ENCODE measurements around the gene CCDC187. TPM values are rescaled to one million over a fixed set of nuclear protein-coding genes. Genes with fewer than 3 reads are reported as not detected.

The CCDC187 gene
- polyA plus RNA-seq, 1 donor from 2014 or later: not detected

GRCh38 chr9:136279471-136279870 is 24.4 kb downstream of the CCDC187 start:
- no peaks in the 10 kb centered on the region for H4K20me1 ChIP-seq (ENCODE audit: insufficient read depth)
- H3K36me3 ChIP-seq (ENCODE audit: insufficient read depth, low read length): no peaks in the 10 kb centered on the region
- H3K9me3 ChIP-seq (ENCODE audit: low read length): no peaks in the 10 kb centered on the region
- H3K79me2 ChIP-seq (replicated peaks; ENCODE audit: insufficient read depth, low read length): no peaks in the 10 kb centered on the region
- H3K27me3 ChIP-seq (ENCODE audit: insufficient read depth, low read depth, low read length): no peaks in the 10 kb centered on the region
- H3F3A ChIP-seq (ENCODE audit: insufficient read depth, low read length, poor library complexity, severe bottlenecking): no peaks in the 10 kb centered on the region
- H3K27ac ChIP-seq (ENCODE audit: low read length): no peak overlapping the region
- no peak overlapping the region for H3K4me2 ChIP-seq (ENCODE audit: low read length)
- no peak overlapping the region for H3K4me3 ChIP-seq (ENCODE audit: low read length)
- TF ChIP-seq SMC3 (conservative IDR thresholded peaks at IDR 0.05; ENCODE audit: poor library complexity): no peak
- no peak for TF ChIP-seq CTCF (IDR thresholded peaks at IDR 0.05; ENCODE audit: poor library complexity, severe bottlenecking)
- no peak for TF ChIP-seq MXI1 (conservative IDR thresholded peaks at IDR 0.05; ENCODE audit: poor library complexity, severe bottlenecking)
- no peak for TF ChIP-seq EZH2 (IDR thresholded peaks at IDR 0.05; ENCODE audit: borderline replicate concordance, insufficient read depth, low read length, poor library complexity, severe bottlenecking)
- no peak for TF ChIP-seq RAD21 (conservative IDR thresholded peaks at IDR 0.05)
- no peak for TF ChIP-seq EP300 (conservative IDR thresholded peaks at IDR 0.05; ENCODE audit: poor library complexity, severe bottlenecking)
- TF ChIP-seq REST (IDR thresholded peaks at IDR 0.05; ENCODE audit: borderline replicate concordance): no peak
- TF ChIP-seq POLR2AphosphoS5 (IDR thresholded peaks at IDR 0.05): no peak
- TF ChIP-seq TAF1 (IDR thresholded peaks at IDR 0.05; ENCODE audit: low read depth): no peak
- H3K9me2 ChIP-seq (ENCODE audit: insufficient read depth, low read length): no peaks in the 10 kb centered on the region
- no peak overlapping the region for H2AFZ ChIP-seq (ENCODE audit: low read depth, low read length)
- H3K9ac ChIP-seq (ENCODE audit: low read length): no peak overlapping the region

- no peaks in the 10 kb centered on the region for H3K9me2 ChIP-seq (ENCODE audit: insufficient read depth, low read length)
- no peak for TF ChIP-seq REST (IDR thresholded peaks at IDR 0.05; ENCODE audit: borderline replicate concordance)
- TF ChIP-seq RAD21 (conservative IDR thresholded peaks at IDR 0.05): no peak
- TF ChIP-seq POLR2AphosphoS5 (IDR thresholded peaks at IDR 0.05): no peak
- no peak for TF ChIP-seq MXI1 (conservative IDR thresholded peaks at IDR 0.05; ENCODE audit: poor library complexity, severe bottlenecking)
- TF ChIP-seq TAF1 (IDR thresholded peaks at IDR 0.05; ENCODE audit: low read depth): no peak
- TF ChIP-seq SMC3 (conservative IDR thresholded peaks at IDR 0.05; ENCODE audit: poor library complexity): no peak
- TF ChIP-seq CTCF (IDR thresholded peaks at IDR 0.05; ENCODE audit: poor library complexity, severe bottlenecking): no peak
- no peak for TF ChIP-seq EZH2 (IDR thresholded peaks at IDR 0.05; ENCODE audit: borderline replicate concordance, insufficient read depth, low read length, poor library complexity, severe bottlenecking)
- no peak for TF ChIP-seq EP300 (conservative IDR thresholded peaks at IDR 0.05; ENCODE audit: poor library complexity, severe bottlenecking)
- H3K27me3 ChIP-seq (ENCODE audit: insufficient read depth, low read depth, low read length): no peaks in the 10 kb centered on the region
- H3K4me2 ChIP-seq (ENCODE audit: low read length): no peak overlapping the region
- no peaks in the 10 kb centered on the region for H3K36me3 ChIP-seq (ENCODE audit: insufficient read depth, low read length)
- H3F3A ChIP-seq (ENCODE audit: insufficient read depth, low read length, poor library complexity, severe bottlenecking): no peaks in the 10 kb centered on the region
- H4K20me1 ChIP-seq (ENCODE audit: insufficient read depth): no peaks in the 10 kb centered on the region
- H2AFZ ChIP-seq (ENCODE audit: low read depth, low read length): no peak overlapping the region
- H3K4me3 ChIP-seq (ENCODE audit: low read length): no peak overlapping the region
- H3K27ac ChIP-seq (ENCODE audit: low read length): no peak overlapping the region
- no peaks in the 10 kb centered on the region for H3K79me2 ChIP-seq (replicated peaks; ENCODE audit: insufficient read depth, low read length)
- H3K9me3 ChIP-seq (ENCODE audit: low read length): no peaks in the 10 kb centered on the region
- H3K9ac ChIP-seq (ENCODE audit: low read length): no peak overlapping the region
Observed at GRCh38 chr9:136278894-136279293, 25.0 kb downstream of the CCDC187 start.

Data from neural cell (in vitro differentiated cells).